Measurements from ENCODE around the gene VOPP1.
"Not testable (repeated sequence)": the region's sequence is repeated elsewhere in the genome, so short reads cannot be mapped to it uniquely, and the experiment has no call there.

Gene VOPP1

DNA sequence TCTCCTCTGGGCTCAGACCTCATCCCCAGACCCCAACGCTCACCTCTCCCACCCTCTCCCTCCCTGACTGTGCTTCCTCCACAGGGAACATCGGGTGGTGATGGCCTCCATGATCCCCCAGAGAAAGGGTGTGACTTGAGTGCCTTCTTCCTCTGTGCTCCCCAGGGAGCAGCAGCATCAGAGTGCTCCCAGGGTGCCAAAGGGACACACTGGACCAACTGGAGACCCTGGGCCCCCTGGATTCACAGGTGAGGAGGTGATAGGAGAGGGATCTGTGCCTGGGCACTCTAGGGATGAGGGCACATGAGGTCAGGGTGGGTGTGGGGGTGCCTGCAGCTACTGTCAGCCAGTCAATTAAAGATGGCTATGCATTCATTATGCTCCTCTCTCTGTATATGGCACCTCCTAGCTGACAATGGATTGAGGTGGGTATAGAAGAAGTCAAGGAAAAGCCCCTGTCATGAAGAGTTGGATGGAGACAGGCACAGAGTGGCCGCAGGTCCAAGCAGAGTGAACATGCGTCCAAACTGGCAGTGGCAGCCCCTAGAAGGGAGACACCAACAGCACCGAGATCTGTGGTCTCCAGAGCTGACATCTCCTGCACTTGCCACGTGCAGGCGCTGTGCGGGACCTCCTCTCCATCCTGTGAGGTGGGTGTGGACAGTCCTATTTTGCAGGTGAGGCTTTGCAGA lies 15.5 kb upstream of the VOPP1 start:
- DNase-seq (ENCODE audit: insufficient read length, low spot score) (no peak), FAIRE-seq (no peak)
- no peak for TF ChIP-seq POLR2AphosphoS5 (IDR thresholded peaks at IDR 0.05; ENCODE audit: low read depth, low read length)

DNA sequence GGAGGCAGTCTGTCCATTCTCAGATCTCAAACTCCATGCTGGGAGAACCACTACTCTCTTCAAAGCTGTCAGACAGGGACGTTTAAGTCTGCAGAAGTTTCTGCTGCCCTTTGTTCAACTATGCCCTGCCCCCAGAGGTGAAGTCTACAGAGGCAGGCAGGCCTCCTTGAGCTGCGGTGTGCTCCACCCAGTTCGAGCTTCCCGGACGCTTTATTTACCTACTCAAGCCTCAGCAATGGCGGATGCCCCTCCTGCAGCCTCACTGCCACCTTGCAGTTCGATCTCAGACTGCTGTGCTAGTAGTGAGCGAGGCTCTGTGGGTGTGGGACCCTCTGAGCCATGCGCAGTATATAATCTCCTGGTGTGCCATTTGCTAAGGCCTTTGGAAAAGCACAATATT lies 10.4 kb upstream of the VOPP1 start:
- not testable (repeated sequence) for FAIRE-seq; DNase-seq (ENCODE audit: insufficient read length, low spot score)

DNA sequence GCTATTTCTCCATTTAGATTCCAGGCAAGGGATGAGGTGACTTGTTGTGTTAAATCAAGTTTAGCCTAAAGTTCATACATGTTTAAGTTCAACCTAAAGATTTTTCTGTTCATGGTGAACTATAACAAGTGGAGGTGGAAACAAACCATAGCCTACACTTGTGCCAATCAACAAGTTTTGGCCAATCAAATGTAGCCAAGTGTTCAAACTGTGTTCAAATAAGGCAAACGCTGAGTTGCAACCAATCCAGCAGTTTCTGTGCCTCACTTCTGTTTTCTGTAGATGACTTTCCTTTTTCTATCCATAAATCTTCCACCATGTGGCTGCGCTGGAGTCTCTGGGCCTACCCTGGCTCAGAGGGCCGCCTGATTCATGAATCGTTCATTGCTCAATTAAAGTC lies 4.5 kb upstream of the VOPP1 start:
- no peak for FAIRE-seq
- DNase-seq (ENCODE audit: insufficient read length, low spot score), result no peak

DNA sequence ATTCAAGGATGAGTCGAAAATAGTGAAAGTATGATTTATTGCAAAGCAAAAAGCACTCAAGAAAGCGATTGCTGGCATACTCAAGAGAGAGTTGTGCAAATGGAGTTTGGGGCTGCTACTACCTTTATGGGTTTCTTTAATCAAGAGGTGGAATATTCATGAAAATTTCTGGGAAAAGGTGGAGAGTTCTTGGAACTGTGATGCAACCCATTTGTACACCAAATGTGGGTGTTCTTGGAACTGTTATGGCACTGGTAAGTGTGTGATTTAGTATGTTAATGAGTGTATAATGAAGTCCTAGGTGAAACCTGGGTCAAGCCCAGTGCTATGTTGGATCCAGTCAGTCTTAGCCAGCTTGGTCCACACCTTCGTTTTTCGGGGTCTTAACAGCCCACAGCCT lies 3.4 kb upstream of the VOPP1 start:
- no peak for TF ChIP-seq POLR2AphosphoS5 (IDR thresholded peaks at IDR 0.05; ENCODE audit: low read depth, low read length)
- TF ChIP-seq TAF1 (IDR thresholded peaks at IDR 0.05; ENCODE audit: low read depth, low read length), result no peak
- TF ChIP-seq PAX5 (IDR thresholded peaks at IDR 0.05; ENCODE audit: insufficient read depth, low read length, severe bottlenecking), result no peak
- TF ChIP-seq SPI1 (IDR thresholded peaks at IDR 0.05; ENCODE audit: low read depth, low read length), result no peak
- TF ChIP-seq POU2F2 (IDR thresholded peaks at IDR 0.05; ENCODE audit: low read depth, low read length), result no peak
- FAIRE-seq (no peak), DNase-seq (ENCODE audit: insufficient read length, low spot score) (no peak)

More for the DNA sequence above, 4.5 kb upstream of the VOPP1 start:
- TF ChIP-seq PAX5 (IDR thresholded peaks at IDR 0.05; ENCODE audit: insufficient read depth, low read length, severe bottlenecking), result no peak
- no peak for TF ChIP-seq TAF1 (IDR thresholded peaks at IDR 0.05; ENCODE audit: low read depth, low read length)
- TF ChIP-seq POLR2A (IDR thresholded peaks at IDR 0.05; ENCODE audit: low read depth, low read length), result no peak
- TF ChIP-seq POLR2AphosphoS5 (IDR thresholded peaks at IDR 0.05; ENCODE audit: low read depth, low read length), result no peak
- no peak for TF ChIP-seq POU2F2 (IDR thresholded peaks at IDR 0.05; ENCODE audit: low read depth, low read length)
- no peak for TF ChIP-seq SPI1 (IDR thresholded peaks at IDR 0.05; ENCODE audit: low read depth, low read length)

DNA sequence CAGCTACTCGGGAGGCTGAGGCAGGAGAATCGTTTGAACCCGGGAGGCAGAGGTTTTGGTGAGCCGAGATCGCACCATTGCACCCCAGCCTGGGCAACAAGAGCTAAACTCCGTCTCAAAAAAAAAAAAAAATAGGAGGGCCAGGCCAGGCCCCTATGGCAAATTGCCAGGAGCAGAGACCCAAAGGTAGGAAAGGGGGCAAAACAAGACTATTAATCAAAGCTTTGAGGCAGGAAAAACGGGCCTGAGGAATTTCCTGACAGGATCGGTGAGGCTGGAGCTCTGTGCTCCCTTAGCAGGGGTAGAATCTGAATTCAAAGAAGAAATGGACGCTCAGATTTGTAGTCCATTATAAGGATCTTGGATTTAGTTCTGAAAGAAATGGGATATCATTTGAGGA lies 2.8 kb upstream of the VOPP1 start:
- TF ChIP-seq SPI1 (IDR thresholded peaks at IDR 0.05; ENCODE audit: low read depth, low read length), result no peak
- TF ChIP-seq TAF1 (IDR thresholded peaks at IDR 0.05; ENCODE audit: low read depth, low read length), result no peak
- no peak for TF ChIP-seq POU2F2 (IDR thresholded peaks at IDR 0.05; ENCODE audit: low read depth, low read length)
- no peak for TF ChIP-seq POLR2A (IDR thresholded peaks at IDR 0.05; ENCODE audit: low read depth, low read length)
- DNase-seq (ENCODE audit: insufficient read length, low spot score), result no peak
- FAIRE-seq, result no peak

DNA sequence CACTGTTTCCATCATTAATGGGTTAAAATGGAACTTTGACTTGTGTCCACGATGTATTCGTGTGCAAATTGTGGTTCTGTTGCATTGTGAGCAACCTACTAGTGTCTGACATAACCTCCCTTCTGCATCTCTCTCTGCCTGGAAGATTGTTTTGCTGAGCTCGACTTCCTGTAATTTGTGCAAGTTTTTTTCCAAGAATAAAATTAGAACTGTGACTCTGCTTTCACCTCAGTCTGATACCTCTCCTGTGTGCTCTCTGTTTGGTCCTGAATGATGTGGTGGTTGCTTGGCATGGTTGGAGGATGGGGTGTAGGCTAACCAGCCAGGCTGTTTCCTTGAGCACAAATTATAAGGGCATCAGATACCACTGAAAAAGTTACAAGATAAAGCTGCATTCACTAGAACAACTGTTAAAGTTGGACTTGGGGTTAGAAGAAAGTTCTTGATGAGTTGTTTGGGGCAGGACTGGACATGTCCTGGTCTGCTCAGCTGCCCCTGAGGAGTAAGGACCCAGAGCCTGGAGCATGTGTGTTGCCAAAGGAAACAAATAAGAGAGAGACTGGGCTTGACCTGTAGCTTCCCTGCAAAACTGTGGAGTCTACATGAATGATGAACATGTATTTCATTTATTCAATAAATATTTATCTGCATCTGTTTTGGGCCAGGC lies 1.9 kb upstream of the VOPP1 start:
- TF ChIP-seq SPI1 (IDR thresholded peaks at IDR 0.05; ENCODE audit: low read depth, low read length) (no peak), POU2F2 (IDR thresholded peaks at IDR 0.05; ENCODE audit: low read depth, low read length) (no peak), POLR2AphosphoS5 (IDR thresholded peaks at IDR 0.05; ENCODE audit: low read depth, low read length) (no peak), PAX5 (IDR thresholded peaks at IDR 0.05; ENCODE audit: insufficient read depth, low read length, severe bottlenecking) (no peak), POLR2A (IDR thresholded peaks at IDR 0.05; ENCODE audit: low read depth, low read length) (0 out of 2 replicates have a peak, but pooled peaks have one; percentile 10), TAF1 (IDR thresholded peaks at IDR 0.05; ENCODE audit: low read depth, low read length) (no peak)
- FAIRE-seq, result peak; percentile 62
- no peak for DNase-seq (ENCODE audit: insufficient read length, low spot score)

DNA sequence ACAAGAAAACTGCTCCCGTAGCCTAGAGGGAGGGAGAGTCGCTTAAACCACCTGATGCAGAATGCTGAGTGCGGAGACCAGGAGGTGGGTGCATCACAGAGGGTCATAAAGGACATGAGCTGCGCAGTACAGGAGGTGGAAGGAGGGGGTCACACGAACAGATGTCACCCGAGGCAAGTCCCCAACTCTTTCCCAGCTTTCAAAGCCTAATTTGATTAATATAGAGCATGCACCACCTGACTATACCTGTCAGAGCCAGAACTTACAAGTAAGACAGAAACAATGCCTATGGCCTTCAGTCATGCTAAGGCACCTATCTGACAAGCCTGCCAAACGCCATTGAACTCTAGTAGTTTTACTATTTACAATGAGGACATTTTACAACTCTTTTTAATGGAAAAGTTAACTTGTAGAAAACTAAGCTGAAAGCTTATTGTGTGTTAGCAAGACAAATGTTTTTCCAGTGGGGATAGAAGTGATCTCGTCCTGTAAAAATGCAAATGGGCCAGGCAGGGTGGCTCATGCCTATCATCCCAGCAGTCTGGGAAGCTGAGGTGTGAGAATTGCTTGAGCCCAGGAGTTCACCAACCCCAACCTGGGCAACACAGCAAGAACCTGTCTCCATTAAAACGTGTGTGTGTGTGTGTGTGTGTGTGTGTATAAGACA lies 1.1 kb upstream of the VOPP1 start:
- TF ChIP-seq TAF1 (IDR thresholded peaks at IDR 0.05; ENCODE audit: low read depth, low read length) (no peak), POLR2A (IDR thresholded peaks at IDR 0.05; ENCODE audit: low read depth, low read length) (0 out of 2 replicates have a peak, but pooled peaks have one; percentile 3)
- DNase-seq (ENCODE audit: insufficient read length, low spot score), result no peak
- no peak for FAIRE-seq

DNA sequence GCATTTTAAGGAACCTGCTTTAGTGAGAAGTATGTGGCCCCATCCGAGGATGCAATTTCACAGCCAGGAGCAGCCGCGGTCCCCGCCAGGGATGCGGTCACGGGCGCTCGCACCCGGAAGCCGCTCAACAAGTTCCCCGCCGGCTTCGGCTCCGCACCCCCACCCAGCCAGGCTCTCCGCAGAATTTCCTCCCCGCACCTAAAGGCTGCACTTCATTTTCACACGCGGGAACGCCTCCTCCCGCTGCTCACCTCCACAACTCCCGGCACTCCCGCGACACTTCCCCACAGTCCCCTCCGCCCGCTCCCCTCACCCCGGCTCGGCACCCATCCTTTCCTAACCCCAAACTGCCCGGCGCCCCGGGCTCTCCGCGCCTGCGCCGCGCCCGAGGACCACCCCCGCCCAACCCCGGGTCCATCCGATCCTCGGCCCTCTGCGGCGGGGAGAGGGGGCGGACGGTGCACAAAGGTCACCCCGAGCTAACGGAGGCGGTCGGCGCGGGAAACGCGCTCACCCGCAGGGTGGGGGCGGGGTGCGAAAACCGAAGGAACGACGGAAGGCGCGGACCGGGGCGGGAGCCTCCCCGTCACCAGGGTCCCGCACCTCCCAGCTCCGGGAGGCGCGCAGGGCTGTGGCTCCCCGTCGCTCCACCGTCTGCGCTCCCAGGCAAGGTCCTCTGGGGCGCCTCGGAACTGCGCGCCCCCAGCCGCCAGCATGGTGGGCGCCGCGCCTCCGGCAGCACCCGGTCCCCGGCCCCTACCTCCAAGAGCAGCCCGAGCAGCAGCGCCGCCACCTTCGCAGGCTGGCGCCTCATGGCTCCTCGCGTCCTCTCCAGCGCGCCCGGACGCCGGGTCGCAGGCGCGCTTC lies 558 bp downstream of the VOPP1 start:
- no peak for DNase-seq (ENCODE audit: insufficient read length, low spot score)
- no peak; the same call in 1 of the 2 replicates for TF ChIP-seq POLR2AphosphoS5 (IDR thresholded peaks at IDR 0.05; ENCODE audit: low read depth, low read length)
- TF ChIP-seq POLR2A (IDR thresholded peaks at IDR 0.05; ENCODE audit: low read depth, low read length), result no peak; the same call in 1 of the 2 replicates
- TF ChIP-seq POU2F2 (IDR thresholded peaks at IDR 0.05; ENCODE audit: low read depth, low read length), result peak; percentile 31; the same call in 1 of the 2 replicates
- TF ChIP-seq TAF1 (IDR thresholded peaks at IDR 0.05; ENCODE audit: low read depth, low read length), result no peak
- peak; percentile 74 for TF ChIP-seq PAX5 (IDR thresholded peaks at IDR 0.05; ENCODE audit: insufficient read depth, low read length, severe bottlenecking)
- TF ChIP-seq SPI1 (IDR thresholded peaks at IDR 0.05; ENCODE audit: low read depth, low read length), result no peak
- FAIRE-seq, result peak; percentile 94

DNA sequence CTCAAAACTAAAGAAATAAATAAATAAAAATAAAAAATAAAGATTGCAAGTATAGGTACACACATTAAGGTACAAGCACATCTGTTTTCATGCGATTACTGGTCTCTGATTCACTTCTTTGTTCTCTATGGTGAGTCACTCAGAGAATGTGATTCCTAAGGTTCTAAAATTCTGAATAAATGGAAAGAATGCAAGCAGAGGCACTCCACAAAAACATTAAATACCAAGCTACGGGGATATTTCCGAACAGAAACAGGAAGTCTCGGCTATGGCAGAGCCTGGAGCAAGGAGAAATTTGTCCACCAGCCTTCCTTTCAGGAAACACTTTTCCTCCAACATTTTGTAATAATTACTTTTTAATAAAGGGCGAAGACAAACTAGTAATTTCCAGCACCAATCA lies 1.4 kb downstream of the VOPP1 start:
- no peak for FAIRE-seq
- no peak for TF ChIP-seq PAX5 (IDR thresholded peaks at IDR 0.05; ENCODE audit: insufficient read depth, low read length, severe bottlenecking)
- peak; percentile 21; the same call in 1 of the 2 replicates for TF ChIP-seq SPI1 (IDR thresholded peaks at IDR 0.05; ENCODE audit: low read depth, low read length)
- no peak for DNase-seq (ENCODE audit: insufficient read length, low spot score)
